MM.1S (cell line): Measurements from ENCODE around the gene TMEM117.

Experiments used
- DNase-seq: peaks from one replicate; pipeline ENCODE4 v3.0.0-alpha.2; 2015
- H2AFZ ChIP-seq: fragments of 300-600 bp; sonication (generic); 2 replicates; pipeline ENCODE4 v1.6.0; 2016; ENCODE audit warnings: antibody characterized with exemption, low read length
- H3F3A ChIP-seq: fragments of 300-600 bp; sonication (generic); 2 replicates; pipeline ENCODE4 v1.6.1; 2016; ENCODE audit warnings: mild to moderate bottlenecking, antibody characterized with exemption, low read length, moderate library complexity, mixed read lengths; ENCODE audit not compliant: insufficient read depth
- H3K27ac ChIP-seq: fragments of 300-600 bp; sonication (generic); 2 replicates; pipeline ENCODE4 v1.5.1; 2016; ENCODE audit warnings: mild to moderate bottlenecking, low read length
- H3K27me3 ChIP-seq: fragments of 300-600 bp; sonication (generic); replicated peaks from 2 replicates; pipeline ENCODE4 v1.6.0; 2016; ENCODE audit warnings: low read length; ENCODE audit not compliant: insufficient read depth
- H3K36me3 ChIP-seq: fragments of 300-600 bp; sonication (generic); replicated peaks from 2 replicates; pipeline ENCODE4 v1.6.1; 2016; ENCODE audit warnings: mild to moderate bottlenecking, low read length, mixed read lengths; ENCODE audit not compliant: insufficient read depth
- H3K4me1 ChIP-seq: fragments of 300-600 bp; sonication (generic); 2 replicates; pipeline ENCODE4 v1.6.1; 2016; ENCODE audit warnings: low read length, mixed read lengths
- H3K4me2 ChIP-seq: fragments of 300-600 bp; sonication (generic); 2 replicates; pipeline ENCODE4 v1.6.0; 2016; ENCODE audit warnings: low read depth, low read length
- H3K4me3 ChIP-seq: fragments of 300-600 bp; sonication (generic); 2 replicates; pipeline ENCODE4 v1.5.1; 2016; ENCODE audit warnings: low read length, mixed read lengths
- H3K79me2 ChIP-seq: fragments of 300-600 bp; sonication (generic); 2 replicates; pipeline ENCODE4 v1.6.1; 2016; ENCODE audit warnings: mixed run types, low read length, mixed read lengths
- H3K9ac ChIP-seq: fragments of 300-600 bp; sonication (generic); 2 replicates; pipeline ENCODE4 v1.6.1; 2016; ENCODE audit warnings: low read length, mixed read lengths
- H3K9me2 ChIP-seq: fragments of 300-600 bp; sonication (generic); replicated peaks from 2 replicates; pipeline ENCODE4 v1.6.1; 2016; ENCODE audit warnings: mild to moderate bottlenecking, low read length, mixed read lengths; ENCODE audit not compliant: insufficient read depth
- H3K9me3 ChIP-seq: fragments of 300-600 bp; sonication (generic); replicated peaks from 2 replicates; pipeline ENCODE4 v1.6.1; 2016; ENCODE audit warnings: mild to moderate bottlenecking, low read length, mixed read lengths; ENCODE audit not compliant: insufficient read depth
- H4K20me1 ChIP-seq: fragments of 300-600 bp; sonication (generic); 2 replicates; pipeline ENCODE4 v1.6.1; 2016; ENCODE audit warnings: mild to moderate bottlenecking, low read length, moderate library complexity, mixed read lengths; ENCODE audit not compliant: insufficient read depth
- EZH2 ChIP-seq: fragments of 300-600 bp; sonication (generic); optimal IDR thresholded peaks from 2 replicates; pipeline ENCODE3; 2017; ENCODE audit warnings: low read depth, mild to moderate bottlenecking, antibody characterized with exemption, low read length, mixed read lengths
- EZH2phosphoT487 ChIP-seq: fragments of 300-600 bp; sonication (generic); IDR thresholded peaks from 2 replicates; pipeline ENCODE4 v1.6.1; 2018; ENCODE audit warnings: antibody characterized with exemption, low read length
- TF ChIP-seq, protein P1 (sequence below): fragments of 300-600 bp; sonication (generic); IDR thresholded peaks from 2 replicates; pipeline ENCODE4 v1.5.1; 2016; ENCODE audit warnings: antibody characterized with exemption, low read length, mixed read lengths

The TMEM117 gene

DNA sequence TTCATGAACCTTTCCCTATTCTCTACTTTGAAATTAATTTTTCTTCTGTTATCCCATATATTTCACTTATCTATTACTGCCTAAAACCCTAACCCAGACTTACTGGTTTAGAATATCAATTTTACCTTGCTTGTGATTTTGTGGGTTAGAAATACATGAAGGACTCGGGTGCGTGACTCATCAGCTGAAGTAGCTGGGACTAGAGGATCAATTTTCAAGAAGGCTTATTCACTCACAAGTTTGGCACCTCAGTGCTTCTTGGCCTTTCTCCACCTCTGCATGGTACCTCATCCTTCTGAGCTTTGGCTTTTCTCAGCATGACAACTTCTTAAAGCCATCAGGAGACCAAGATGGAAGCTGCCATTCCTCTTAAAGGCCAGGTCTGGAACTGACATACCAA is 57.8 kb downstream of the TMEM117 start:
- Histone ChIP-seq H3K27ac (no peak overlapping the region), H3K9me3 (no peaks in the 10 kb centered on the region), H3F3A (no peaks in the 10 kb centered on the region), H3K4me2 (no peak overlapping the region), H3K27me3 (no peaks in the 10 kb centered on the region), H3K79me2 (no peaks in the 10 kb centered on the region), H4K20me1 (no peaks in the 10 kb centered on the region), H2AFZ (no peak overlapping the region), H3K4me1 (no peaks in the 10 kb centered on the region), H3K9ac (no peak overlapping the region), H3K4me3 (no peak overlapping the region), H3K36me3 (no peaks in the 10 kb centered on the region), H3K9me2 (no peaks in the 10 kb centered on the region)
- DNase-seq = no peak
- no peak for TF ChIP-seq EZH2
- TF ChIP-seq, protein P1, sequence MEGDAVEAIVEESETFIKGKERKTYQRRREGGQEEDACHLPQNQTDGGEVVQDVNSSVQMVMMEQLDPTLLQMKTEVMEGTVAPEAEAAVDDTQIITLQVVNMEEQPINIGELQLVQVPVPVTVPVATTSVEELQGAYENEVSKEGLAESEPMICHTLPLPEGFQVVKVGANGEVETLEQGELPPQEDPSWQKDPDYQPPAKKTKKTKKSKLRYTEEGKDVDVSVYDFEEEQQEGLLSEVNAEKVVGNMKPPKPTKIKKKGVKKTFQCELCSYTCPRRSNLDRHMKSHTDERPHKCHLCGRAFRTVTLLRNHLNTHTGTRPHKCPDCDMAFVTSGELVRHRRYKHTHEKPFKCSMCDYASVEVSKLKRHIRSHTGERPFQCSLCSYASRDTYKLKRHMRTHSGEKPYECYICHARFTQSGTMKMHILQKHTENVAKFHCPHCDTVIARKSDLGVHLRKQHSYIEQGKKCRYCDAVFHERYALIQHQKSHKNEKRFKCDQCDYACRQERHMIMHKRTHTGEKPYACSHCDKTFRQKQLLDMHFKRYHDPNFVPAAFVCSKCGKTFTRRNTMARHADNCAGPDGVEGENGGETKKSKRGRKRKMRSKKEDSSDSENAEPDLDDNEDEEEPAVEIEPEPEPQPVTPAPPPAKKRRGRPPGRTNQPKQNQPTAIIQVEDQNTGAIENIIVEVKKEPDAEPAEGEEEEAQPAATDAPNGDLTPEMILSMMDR = no peak

- Histone ChIP-seq H3K4me1 (no peaks in the 10 kb centered on the region), H2AFZ (no peak overlapping the region), H3K9ac (no peak overlapping the region), H3K4me2 (no peak overlapping the region), H3K36me3 (no peaks in the 10 kb centered on the region), H3K27me3 (no peaks in the 10 kb centered on the region), H3F3A (no peaks in the 10 kb centered on the region), H3K9me3 (no peaks in the 10 kb centered on the region), H3K79me2 (no peaks in the 10 kb centered on the region), H3K4me3 (no peak overlapping the region), H4K20me1 (no peaks in the 10 kb centered on the region), H3K9me2 (no peaks in the 10 kb centered on the region), H3K27ac (no peak overlapping the region)
- TF ChIP-seq, protein P1 = no peak
- TF ChIP-seq EZH2 = no peak
- no peak for TF ChIP-seq EZH2phosphoT487
- no peak for DNase-seq
These were observed 59.8 kb downstream of the TMEM117 start for GRCh38 chr12:43895580-43896206.

- Histone ChIP-seq H3K4me2 (no peak overlapping the region), H3K4me1 (no peaks in the 10 kb centered on the region), H3K79me2 (no peaks in the 10 kb centered on the region), H3K9ac (no peak overlapping the region), H3K27ac (no peak overlapping the region), H3K4me3 (no peak overlapping the region), H4K20me1 (no peaks in the 10 kb centered on the region), H2AFZ (no peak overlapping the region), H3K36me3 (no peaks in the 10 kb centered on the region), H3K9me3 (no peaks in the 10 kb centered on the region), H3K27me3 (no peaks in the 10 kb centered on the region), H3F3A (no peaks in the 10 kb centered on the region), H3K9me2 (no peaks in the 10 kb centered on the region)
- no peak for DNase-seq
- TF ChIP-seq EZH2phosphoT487 (no peak), EZH2 (no peak)
- TF ChIP-seq, protein P1 = no peak
These were observed 60.6 kb downstream of the TMEM117 start for GRCh38 chr12:43896496-43896895.
